Measurements from ENCODE around the gene MTFR1L. TPM values are rescaled to one million over a fixed set of nuclear protein-coding genes. Genes with fewer than 3 reads are reported as not detected.

The MTFR1L gene
- polyA plus RNA-seq, 1 of the 3 experiments (the other 2 are of a cell fraction), result 53.6 TPM

DNA sequence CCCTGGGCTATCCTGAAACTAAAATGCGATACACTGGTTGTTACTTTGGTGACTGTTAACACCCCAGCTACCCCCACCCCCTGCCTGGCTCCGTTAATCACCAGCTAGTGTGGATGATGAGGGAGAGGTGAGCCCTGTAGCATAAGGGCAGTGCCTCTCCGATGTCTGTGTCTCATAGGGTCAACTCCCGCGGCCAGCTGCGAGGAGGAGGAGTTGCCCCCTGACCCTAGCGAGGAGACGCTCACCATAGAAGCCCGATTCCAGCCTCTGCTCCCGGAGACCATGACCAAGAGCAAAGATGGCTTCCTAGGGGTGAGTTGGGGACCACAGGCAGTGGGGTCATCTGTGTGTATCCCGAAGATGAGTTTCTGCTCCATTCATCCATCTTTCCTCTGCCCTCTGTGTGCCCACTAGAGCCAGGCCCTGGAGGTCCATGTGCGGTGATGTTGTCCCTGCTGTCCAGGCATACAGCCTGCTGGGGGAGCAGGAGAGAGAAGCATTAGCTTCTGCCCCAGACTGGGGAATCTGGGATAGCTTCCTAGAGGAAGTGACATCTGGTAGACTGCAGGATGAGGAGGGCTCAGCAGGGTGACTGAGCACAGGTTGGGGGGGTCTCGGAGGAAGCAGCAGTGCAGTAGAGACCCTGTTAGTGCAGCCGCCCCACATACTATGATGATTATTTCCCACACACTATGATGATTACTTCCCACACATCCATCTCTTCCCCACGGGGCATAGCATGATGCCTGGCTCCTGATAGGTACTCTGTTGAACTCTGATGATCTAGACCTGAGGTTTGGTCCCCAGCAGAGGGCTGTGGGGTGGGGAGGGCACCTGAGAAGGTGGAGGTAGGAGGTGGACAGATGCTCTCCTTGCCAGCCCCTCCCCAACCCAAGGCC is 14.5 kb upstream of the MTFR1L start:
- H3K9me2 ChIP-seq, result no peaks in the 10 kb centered on the region
- peaks cover 3 to 32% of the 10 kb centered on the region in 2 experiments for H3K36me3 ChIP-seq (replicated peaks in 1 of 2; ENCODE audit: control insufficient read depth in 1 of 2, insufficient read depth in 2 of 2, low read length in 1 of 2)
- DNase-seq, result no peak
- ChIA-PET CTCF (interaction anchor here (0.6 kb wide), 1 partner anchor 14 kb away, joined by 3 read pairs; the partner anchor contains the start of gene MTFR1L), POLR2A (no interaction called here)
- peaks cover 13% of the 10 kb centered on the region for H3F3A ChIP-seq (replicated peaks; ENCODE audit: insufficient read depth)
- H3K9me3 ChIP-seq, result no peaks in the 10 kb centered on the region
- TF ChIP-seq USF2 (IDR thresholded peaks at IDR 0.05; ENCODE audit: borderline replicate concordance, low read depth, low read length) (no peak), POLR2AphosphoS5 (IDR thresholded peaks at IDR 0.05; ENCODE audit: low read depth, low read length) (no peak), MEF2A (IDR thresholded peaks at IDR 0.05; ENCODE audit: borderline replicate concordance, low read depth) (no peak), ELF1 (IDR thresholded peaks at IDR 0.05) (no peak), RFX5 (IDR thresholded peaks at IDR 0.05; ENCODE audit: low read length) (no peak), TAF1 (IDR thresholded peaks at IDR 0.05; ENCODE audit: borderline replicate concordance, low read depth, low read length) (no peak), IRF3 (IDR thresholded peaks at IDR 0.05; ENCODE audit: low read depth, low read length) (no peak), SIN3A (IDR thresholded peaks at IDR 0.05; ENCODE audit: borderline replicate concordance, low read depth, low read length) (no peak), TCF12 (IDR thresholded peaks at IDR 0.05) (no peak), FOXJ3 (CRISPR knock-in tag; IDR thresholded peaks at IDR 0.05) (no peak), GABPA (IDR thresholded peaks at IDR 0.05; ENCODE audit: low read depth) (no peak)
- TF ChIP-seq, protein P1, sequence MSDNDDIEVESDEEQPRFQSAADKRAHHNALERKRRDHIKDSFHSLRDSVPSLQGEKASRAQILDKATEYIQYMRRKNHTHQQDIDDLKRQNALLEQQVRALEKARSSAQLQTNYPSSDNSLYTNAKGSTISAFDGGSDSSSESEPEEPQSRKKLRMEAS (IDR thresholded peaks at IDR 0.05; ENCODE audit: low read depth), result no peak
- 85% methylated on average over 9 of the region's 15 CpGs for WGBS (ENCODE audit: low lambda C conversion rate)
- H2AFZ ChIP-seq (ENCODE audit: low read depth), result no peak overlapping the region
- H3K4me2 ChIP-seq, result no peak overlapping the region
- H3K27me3 ChIP-seq (ENCODE audit: insufficient read depth), result no peaks in the 10 kb centered on the region
- H4K20me1 ChIP-seq (ENCODE audit: insufficient read depth), result no peaks in the 10 kb centered on the region
- H3K27ac ChIP-seq (ENCODE audit: low read depth in 2 of 2, low read length in 1 of 2), result 0 out of 4 replicates have a peak overlapping the region, but pooled peaks of 1 of the 2 experiments have one; percentile 5
- H3K9ac ChIP-seq, result no peak overlapping the region
- H3K4me1 ChIP-seq (ENCODE audit: control insufficient read depth in 1 of 2, insufficient read depth in 2 of 2, low read depth in 1 of 2, low read length in 1 of 2), result peaks cover 0 to 31% of the 10 kb centered on the region in 2 experiments; a peak in 3 of 4 replicates
- H3K4me3 ChIP-seq (ENCODE audit: low read depth in 2 of 2, low read length in 1 of 2), result no peak overlapping the region
- peaks cover 24% of the 10 kb centered on the region; the same call in 1 of the 2 replicates for H3K79me2 ChIP-seq (ENCODE audit: insufficient read depth)

DNA sequence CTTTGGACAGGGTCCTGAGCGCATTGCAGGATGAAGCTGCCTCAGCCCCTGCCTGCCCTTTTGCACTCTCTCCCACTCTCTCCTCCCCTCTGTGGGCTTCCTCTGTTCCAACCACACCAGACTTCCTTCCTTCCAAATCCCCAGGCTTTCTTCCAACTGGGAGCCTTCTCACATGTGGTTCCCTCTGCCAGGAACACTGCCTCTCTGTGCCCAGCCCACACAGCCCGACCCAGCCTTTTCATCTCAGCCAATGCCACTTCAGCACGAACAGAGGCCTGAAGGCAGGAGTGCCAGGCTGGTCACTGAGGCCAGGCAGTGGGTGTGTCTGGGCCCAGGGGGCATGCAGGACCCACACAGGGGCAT is 13.9 kb upstream of the MTFR1L start:
- no peaks in the 10 kb centered on the region for H4K20me1 ChIP-seq (ENCODE audit: insufficient read depth)
- H3K79me2 ChIP-seq (ENCODE audit: insufficient read depth), result peaks cover 18% of the 10 kb centered on the region; the same call in 1 of the 2 replicates
- H3K9me3 ChIP-seq, result no peaks in the 10 kb centered on the region
- H2AFZ ChIP-seq (ENCODE audit: low read depth), result no peak overlapping the region
- ChIA-PET POLR2A (no interaction called here), CTCF (no interaction called here)
- TF ChIP-seq IRF3 (IDR thresholded peaks at IDR 0.05; ENCODE audit: low read depth, low read length) (no peak), TEAD4 (IDR thresholded peaks at IDR 0.05; ENCODE audit: borderline replicate concordance, insufficient read depth) (no peak)
- peaks cover 13% of the 10 kb centered on the region for H3F3A ChIP-seq (replicated peaks; ENCODE audit: insufficient read depth)
- H3K9ac ChIP-seq, result no peak overlapping the region
- peaks cover 3 to 32% of the 10 kb centered on the region in 2 experiments for H3K36me3 ChIP-seq (replicated peaks in 1 of 2; ENCODE audit: control insufficient read depth in 1 of 2, insufficient read depth in 2 of 2, low read length in 1 of 2)
- WGBS (ENCODE audit: low lambda C conversion rate), result 74% methylated on average over 3 of the region's 3 CpGs
- H3K4me3 ChIP-seq (ENCODE audit: low read depth in 2 of 2, low read length in 1 of 2), result no peak overlapping the region
- H3K4me1 ChIP-seq (ENCODE audit: control insufficient read depth in 1 of 2, insufficient read depth in 2 of 2, low read depth in 1 of 2, low read length in 1 of 2), result peaks cover 0 to 32% of the 10 kb centered on the region in 2 experiments; a peak in 3 of 4 replicates
- H3K4me2 ChIP-seq, result no peak overlapping the region
- no peaks in the 10 kb centered on the region for H3K9me2 ChIP-seq
- no peak for DNase-seq
- peak overlapping the region in 1 of 2 experiments; percentile 8; a peak in 1 of 4 replicates for H3K27ac ChIP-seq (ENCODE audit: low read depth in 2 of 2, low read length in 1 of 2)
- no peaks in the 10 kb centered on the region for H3K27me3 ChIP-seq (ENCODE audit: insufficient read depth)
